Measurements from ENCODE around the gene SERPINB5.

The SERPINB5 gene

GRCh38 chr18:63433334-63433866 lies 43.4 kb upstream of the SERPINB5 start:
- ATAC-seq (ENCODE audit: insufficient read depth, low read depth), result no peak
- peaks cover 13% of the 10 kb centered on the region for H3K27me3 ChIP-seq (ENCODE audit: insufficient read depth, low read length, poor library complexity)
- no peak overlapping the region for H3K9ac ChIP-seq (ENCODE audit: low read depth, low read length)
- H3K27ac ChIP-seq (ENCODE audit: low read length), result no peak overlapping the region
- H3K36me3 ChIP-seq (ENCODE audit: insufficient read depth, low read length), result no peaks in the 10 kb centered on the region
- no peaks in the 10 kb centered on the region for H3K9me3 ChIP-seq (ENCODE audit: insufficient read depth, low read length, severe bottlenecking)
- no peaks in the 10 kb centered on the region for H3K79me2 ChIP-seq (ENCODE audit: insufficient read depth, low read length)
- no peak overlapping the region for H3K4me2 ChIP-seq (ENCODE audit: insufficient read depth, low read length)
- no peaks in the 10 kb centered on the region for H4K20me1 ChIP-seq (ENCODE audit: insufficient read depth, low read length)
- TF ChIP-seq CTCF (IDR thresholded peaks at IDR 0.05; ENCODE audit: borderline replicate concordance, extremely low read depth, low read length, poor library complexity, severe bottlenecking) (no peak), EZH2 (IDR thresholded peaks at IDR 0.05; ENCODE audit: borderline replicate concordance, low read depth, low read length, severe bottlenecking) (no peak)
- DNase-seq, result no peak
- H2AFZ ChIP-seq (ENCODE audit: low read depth, low read length), result no peak overlapping the region
- H3K4me1 ChIP-seq (ENCODE audit: insufficient read depth, low read length), result no peaks in the 10 kb centered on the region
- no peak overlapping the region for H3K4me3 ChIP-seq (ENCODE audit: low read depth in 1 of 2, low read length in 2 of 2)

GRCh38 chr18:63438181-63438580 lies 38.6 kb upstream of the SERPINB5 start:
- Histone ChIP-seq H3K4me2 (ENCODE audit: insufficient read depth, low read length) (no peak overlapping the region), H3K9me3 (ENCODE audit: insufficient read depth, low read length, severe bottlenecking) (no peaks in the 10 kb centered on the region), H3K27ac (ENCODE audit: low read length) (no peak overlapping the region), H3K36me3 (ENCODE audit: insufficient read depth, low read length) (no peaks in the 10 kb centered on the region), H3K27me3 (ENCODE audit: insufficient read depth, low read length, poor library complexity) (peaks cover 9% of the 10 kb centered on the region), H3K4me1 (ENCODE audit: insufficient read depth, low read length) (no peaks in the 10 kb centered on the region), H2AFZ (ENCODE audit: low read depth, low read length) (no peak overlapping the region), H3K4me3 (ENCODE audit: low read depth in 1 of 2, low read length in 2 of 2) (no peak overlapping the region), H3K9ac (ENCODE audit: low read depth, low read length) (no peak overlapping the region), H4K20me1 (ENCODE audit: insufficient read depth, low read length) (no peaks in the 10 kb centered on the region), H3K79me2 (ENCODE audit: insufficient read depth, low read length) (no peaks in the 10 kb centered on the region)
- TF ChIP-seq EZH2 (IDR thresholded peaks at IDR 0.05; ENCODE audit: borderline replicate concordance, low read depth, low read length, severe bottlenecking) (no peak), CTCF (IDR thresholded peaks at IDR 0.05; ENCODE audit: borderline replicate concordance, extremely low read depth, low read length, poor library complexity, severe bottlenecking) (no peak)
- ATAC-seq (ENCODE audit: insufficient read depth, low read depth), result no peak
- no peak for DNase-seq

GRCh38 chr18:63439334-63439733 lies 37.4 kb upstream of the SERPINB5 start:
- Histone ChIP-seq H3K36me3 (ENCODE audit: insufficient read depth, low read length) (no peaks in the 10 kb centered on the region), H2AFZ (ENCODE audit: low read depth, low read length) (no peak overlapping the region)
- ATAC-seq (ENCODE audit: insufficient read depth, low read depth), result peak; percentile 83

More at GRCh38 chr18:63439334-63439733, 37.4 kb upstream of the SERPINB5 start:
- peaks cover 9% of the 10 kb centered on the region for H3K27me3 ChIP-seq (ENCODE audit: insufficient read depth, low read length, poor library complexity)
- peak; percentile 92 for TF ChIP-seq CTCF (IDR thresholded peaks at IDR 0.05; ENCODE audit: borderline replicate concordance, extremely low read depth, low read length, poor library complexity, severe bottlenecking)
- no peak for TF ChIP-seq EZH2 (IDR thresholded peaks at IDR 0.05; ENCODE audit: borderline replicate concordance, low read depth, low read length, severe bottlenecking)
- H4K20me1 ChIP-seq (ENCODE audit: insufficient read depth, low read length), result no peaks in the 10 kb centered on the region
- no peak overlapping the region for H3K4me2 ChIP-seq (ENCODE audit: insufficient read depth, low read length)
- H3K79me2 ChIP-seq (ENCODE audit: insufficient read depth, low read length), result no peaks in the 10 kb centered on the region
- H3K9me3 ChIP-seq (ENCODE audit: insufficient read depth, low read length, severe bottlenecking), result no peaks in the 10 kb centered on the region
- H3K4me3 ChIP-seq (ENCODE audit: low read depth in 1 of 2, low read length in 2 of 2), result no peak overlapping the region
- H3K9ac ChIP-seq (ENCODE audit: low read depth, low read length), result no peak overlapping the region
- no peaks in the 10 kb centered on the region for H3K4me1 ChIP-seq (ENCODE audit: insufficient read depth, low read length)
- DNase-seq, result peak; percentile 55
- H3K27ac ChIP-seq (ENCODE audit: low read length), result no peak overlapping the region
